Measurements from ENCODE around the gene HSBP1L1.

The HSBP1L1 gene

DNA sequence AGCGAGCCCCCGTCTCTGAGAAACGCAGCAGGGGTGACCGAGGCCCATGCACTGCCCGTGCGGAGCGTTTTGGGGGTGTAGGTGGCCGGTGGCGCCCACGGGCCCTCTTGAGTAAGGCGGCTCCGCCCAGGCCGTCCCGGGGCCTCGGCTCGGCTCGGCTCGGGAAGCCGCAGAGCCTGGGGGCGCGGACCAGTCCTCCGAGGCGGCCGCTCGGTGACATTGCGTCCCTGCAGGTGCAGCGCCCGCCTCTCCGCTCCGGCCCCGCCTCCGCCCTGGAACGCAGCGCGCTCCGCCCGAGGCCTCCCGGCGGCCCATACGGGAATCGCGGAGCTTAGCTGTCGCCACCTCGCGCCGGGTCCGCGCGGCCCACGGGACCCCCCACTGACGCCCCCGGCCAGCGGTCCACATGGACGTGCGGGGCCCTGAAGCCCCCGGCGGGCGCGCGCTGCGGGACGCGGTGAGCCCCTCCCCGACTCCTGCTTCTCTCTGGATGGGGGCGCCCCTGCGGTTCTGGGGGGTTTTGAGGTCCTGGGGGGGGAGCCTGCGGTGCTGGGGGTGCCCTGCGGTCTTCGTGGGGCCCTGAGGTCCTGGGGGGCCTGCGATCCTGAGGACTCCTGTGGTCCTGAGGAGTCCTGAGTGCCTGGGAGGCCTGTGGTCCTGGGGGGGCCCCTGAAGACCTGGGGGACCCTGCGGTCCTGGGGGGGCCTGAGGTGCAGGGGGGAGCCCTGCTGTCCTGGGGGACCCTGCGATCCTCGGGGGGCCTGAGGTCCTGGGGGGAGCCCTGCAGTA lies at the start of gene HSBP1L1:
Gene HSBP1L1 (plus strand): TSS at position 314 of the 789 bp plus-strand sequence. CDS start 93 bp downstream, at position 407.
- H3K4me1 Mint-ChIP-seq (ENCODE audit: low read depth): peaks cover 41% of the 10 kb centered on the region
- peak; percentile 78 for DNase-seq
- peaks cover 4% of the 10 kb centered on the region for H3K27me3 Mint-ChIP-seq
- H3K27ac Mint-ChIP-seq: peak within 1 kb of the TSS; percentile 84
- peak within 1 kb of the TSS; percentile 71 for H3K4me3 Mint-ChIP-seq
- no peaks in the 10 kb centered on the region for H3K9me3 Mint-ChIP-seq
- peaks cover 23% of the 10 kb centered on the region for H3K36me3 Mint-ChIP-seq (ENCODE audit: low read depth)

- Mint-ChIP-seq H3K9me3 (no peaks in the 10 kb centered on the region), H3K36me3 (ENCODE audit: low read depth) (peaks cover 56% of the 10 kb centered on the region), H3K27me3 (no peaks in the 10 kb centered on the region), H3K27ac (no peak overlapping the region), H3K4me1 (ENCODE audit: low read depth) (peaks cover 26% of the 10 kb centered on the region), H3K4me3 (no peak overlapping the region)
- no peak for DNase-seq
These were observed 49.0 kb upstream of the HSBP1L1 start for GRCh38 chr18:79915161-79916127.

DNA sequence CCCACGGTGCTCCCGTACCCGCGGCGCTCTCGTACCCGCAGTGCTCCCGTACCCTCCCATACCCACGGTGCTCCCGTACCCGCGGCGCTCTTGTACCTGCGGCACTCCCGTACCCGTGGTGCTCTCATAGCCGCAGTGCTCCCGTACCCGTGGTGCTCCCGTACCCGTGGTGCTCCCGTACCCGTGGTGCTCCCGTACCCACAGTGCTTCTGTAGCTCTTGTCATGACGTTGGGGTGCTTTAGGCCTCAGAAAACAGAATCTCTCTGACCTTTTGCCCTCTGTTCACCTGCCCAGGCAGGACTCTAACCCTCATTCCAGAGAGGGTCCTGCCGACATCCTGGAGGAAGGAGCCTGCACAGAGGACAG lies 48.3 kb upstream of the HSBP1L1 start:
- H3K9me3 Mint-ChIP-seq: no peaks in the 10 kb centered on the region
- H3K27me3 Mint-ChIP-seq: no peaks in the 10 kb centered on the region
- H3K36me3 Mint-ChIP-seq (ENCODE audit: low read depth): peaks cover 55% of the 10 kb centered on the region
- no peak overlapping the region for H3K4me3 Mint-ChIP-seq
- DNase-seq: no peak
- H3K4me1 Mint-ChIP-seq (ENCODE audit: low read depth): peaks cover 23% of the 10 kb centered on the region
- H3K27ac Mint-ChIP-seq: no peak overlapping the region

DNA sequence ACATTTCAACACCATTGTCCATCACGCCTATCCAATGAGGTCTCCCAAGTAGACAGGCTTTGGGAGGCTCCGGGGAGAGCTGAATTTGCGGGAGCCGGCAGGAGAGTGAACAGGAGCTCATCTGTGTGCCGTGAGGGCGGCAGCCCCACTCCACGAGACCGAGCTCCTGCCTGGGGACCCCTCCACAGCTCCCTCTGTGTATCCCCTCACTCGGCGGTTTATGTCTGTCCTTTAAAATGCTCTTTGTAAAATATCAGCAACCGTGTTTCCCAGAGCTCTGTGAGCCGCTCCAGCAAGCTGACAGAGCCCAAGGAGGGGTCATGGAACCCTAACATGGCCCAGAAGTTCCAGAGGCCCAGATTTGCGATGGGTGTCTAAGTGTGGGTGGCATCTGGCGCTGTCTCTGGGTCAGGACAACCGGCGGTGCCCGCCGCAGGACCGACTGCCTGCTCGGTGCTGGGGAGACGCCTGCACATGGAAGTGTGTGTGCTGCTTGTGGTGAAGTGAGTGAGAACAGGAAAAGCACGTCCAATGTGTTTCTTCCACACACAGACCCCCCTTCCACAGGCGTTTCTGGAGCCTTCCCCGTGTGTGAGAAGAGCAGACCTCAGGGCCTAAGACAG lies 47.8 kb upstream of the HSBP1L1 start:
- Mint-ChIP-seq H3K4me3 (no peak overlapping the region), H3K4me1 (ENCODE audit: low read depth) (peaks cover 23% of the 10 kb centered on the region), H3K27me3 (no peaks in the 10 kb centered on the region), H3K36me3 (ENCODE audit: low read depth) (peaks cover 55% of the 10 kb centered on the region), H3K9me3 (no peaks in the 10 kb centered on the region), H3K27ac (no peak overlapping the region)
- DNase-seq: no peak

DNA sequence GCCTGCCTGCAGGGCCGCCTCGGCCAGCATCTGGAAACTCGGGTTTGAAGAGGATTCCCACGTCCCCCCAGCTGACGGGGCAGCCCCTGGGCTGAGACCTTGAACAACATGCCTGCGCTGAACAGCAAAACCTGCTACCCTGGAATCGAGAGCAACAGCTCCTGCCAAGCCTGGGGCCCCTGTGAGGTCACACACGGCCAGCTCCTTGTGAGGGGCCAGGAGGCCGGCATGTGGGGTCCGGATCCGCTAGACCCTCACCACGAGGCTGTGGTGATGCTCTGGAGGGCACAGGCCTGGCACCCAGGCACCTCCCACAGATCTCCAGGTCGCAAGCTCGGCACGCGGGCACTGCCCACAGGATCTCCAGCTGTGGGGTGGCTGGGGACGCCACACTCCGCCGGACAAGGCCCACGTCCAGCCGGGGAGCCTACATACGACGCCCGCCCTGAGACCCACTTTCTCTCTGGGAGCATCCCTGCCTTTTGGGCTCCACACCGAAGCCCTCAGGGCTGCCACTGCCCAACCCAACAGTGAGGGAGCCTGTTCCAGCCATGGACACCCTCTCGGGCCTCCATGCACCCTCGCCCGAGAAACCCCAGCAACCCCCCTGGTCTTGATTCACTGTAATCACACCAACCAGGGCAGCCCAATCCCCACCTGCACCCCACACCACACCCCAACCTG lies 47.1 kb upstream of the HSBP1L1 start:
- Mint-ChIP-seq H3K27ac (no peak overlapping the region), H3K27me3 (no peaks in the 10 kb centered on the region), H3K4me1 (ENCODE audit: low read depth) (peaks cover 20% of the 10 kb centered on the region), H3K36me3 (ENCODE audit: low read depth) (peaks cover 56% of the 10 kb centered on the region), H3K4me3 (no peak overlapping the region), H3K9me3 (no peaks in the 10 kb centered on the region)
- peak; percentile 23 for DNase-seq

GRCh38 chr18:79917853-79918614 lies 46.4 kb upstream of the HSBP1L1 start:
- no peak overlapping the region for H3K27ac Mint-ChIP-seq

DNA sequence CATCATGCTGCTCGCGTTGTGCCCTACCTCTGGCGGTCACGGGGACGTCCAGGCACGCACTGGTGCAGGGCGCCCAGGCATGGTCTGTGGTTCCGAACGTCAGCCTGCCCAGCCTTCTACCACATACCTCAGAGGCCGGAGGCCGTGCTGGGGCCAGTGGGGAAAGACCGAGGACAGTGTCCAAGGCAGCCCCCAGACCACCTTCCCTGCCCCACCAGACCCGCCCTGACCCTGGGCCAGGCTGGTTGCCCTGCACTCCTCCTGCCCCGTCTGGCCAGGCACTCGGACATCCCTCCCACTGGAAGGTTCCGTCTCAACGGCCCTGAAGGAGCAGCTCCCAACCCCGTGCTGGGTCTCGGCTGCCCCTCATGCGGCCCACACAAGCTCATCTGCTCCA lies 45.8 kb upstream of the HSBP1L1 start:
- H3K27ac Mint-ChIP-seq: no peak overlapping the region
- no peak overlapping the region for H3K4me3 Mint-ChIP-seq
- H3K9me3 Mint-ChIP-seq: no peaks in the 10 kb centered on the region
- H3K4me1 Mint-ChIP-seq (ENCODE audit: low read depth): peaks cover 8% of the 10 kb centered on the region
- no peaks in the 10 kb centered on the region for H3K27me3 Mint-ChIP-seq
- H3K36me3 Mint-ChIP-seq (ENCODE audit: low read depth): peaks cover 52% of the 10 kb centered on the region
- DNase-seq: no peak

More at GRCh38 chr18:79917853-79918614, 46.4 kb upstream of the HSBP1L1 start:
- H3K36me3 Mint-ChIP-seq (ENCODE audit: low read depth): peaks cover 53% of the 10 kb centered on the region
- H3K4me1 Mint-ChIP-seq (ENCODE audit: low read depth): peaks cover 14% of the 10 kb centered on the region
- no peaks in the 10 kb centered on the region for H3K27me3 Mint-ChIP-seq
- H3K9me3 Mint-ChIP-seq: no peaks in the 10 kb centered on the region
- H3K4me3 Mint-ChIP-seq: no peak overlapping the region
- DNase-seq: no peak

DNA sequence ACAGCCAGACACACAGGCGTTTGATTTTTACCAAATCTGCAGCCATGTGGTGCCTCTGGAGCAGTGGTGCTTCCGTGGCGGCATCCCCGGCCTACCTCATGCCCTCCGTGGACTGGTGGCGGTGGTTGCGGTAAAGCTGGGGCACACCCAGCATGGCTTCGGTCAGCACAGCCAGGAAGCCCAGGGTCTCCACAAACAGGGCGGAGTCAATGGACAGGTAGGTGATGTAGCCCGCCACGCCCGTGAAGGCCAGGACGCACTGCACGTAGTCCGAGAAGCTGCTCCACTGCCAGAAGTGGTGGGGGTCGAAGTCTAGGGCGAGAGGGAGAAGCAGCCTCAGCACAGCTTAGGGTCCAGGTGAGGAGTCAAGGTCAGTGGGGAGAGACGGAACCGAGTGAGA lies 45.4 kb upstream of the HSBP1L1 start:
- Mint-ChIP-seq H3K36me3 (ENCODE audit: low read depth) (peaks cover 53% of the 10 kb centered on the region), H3K27ac (no peak overlapping the region), H3K4me1 (ENCODE audit: low read depth) (peaks cover 4% of the 10 kb centered on the region), H3K4me3 (no peak overlapping the region), H3K9me3 (no peaks in the 10 kb centered on the region), H3K27me3 (no peaks in the 10 kb centered on the region)
- peak; percentile 23 for DNase-seq

DNA sequence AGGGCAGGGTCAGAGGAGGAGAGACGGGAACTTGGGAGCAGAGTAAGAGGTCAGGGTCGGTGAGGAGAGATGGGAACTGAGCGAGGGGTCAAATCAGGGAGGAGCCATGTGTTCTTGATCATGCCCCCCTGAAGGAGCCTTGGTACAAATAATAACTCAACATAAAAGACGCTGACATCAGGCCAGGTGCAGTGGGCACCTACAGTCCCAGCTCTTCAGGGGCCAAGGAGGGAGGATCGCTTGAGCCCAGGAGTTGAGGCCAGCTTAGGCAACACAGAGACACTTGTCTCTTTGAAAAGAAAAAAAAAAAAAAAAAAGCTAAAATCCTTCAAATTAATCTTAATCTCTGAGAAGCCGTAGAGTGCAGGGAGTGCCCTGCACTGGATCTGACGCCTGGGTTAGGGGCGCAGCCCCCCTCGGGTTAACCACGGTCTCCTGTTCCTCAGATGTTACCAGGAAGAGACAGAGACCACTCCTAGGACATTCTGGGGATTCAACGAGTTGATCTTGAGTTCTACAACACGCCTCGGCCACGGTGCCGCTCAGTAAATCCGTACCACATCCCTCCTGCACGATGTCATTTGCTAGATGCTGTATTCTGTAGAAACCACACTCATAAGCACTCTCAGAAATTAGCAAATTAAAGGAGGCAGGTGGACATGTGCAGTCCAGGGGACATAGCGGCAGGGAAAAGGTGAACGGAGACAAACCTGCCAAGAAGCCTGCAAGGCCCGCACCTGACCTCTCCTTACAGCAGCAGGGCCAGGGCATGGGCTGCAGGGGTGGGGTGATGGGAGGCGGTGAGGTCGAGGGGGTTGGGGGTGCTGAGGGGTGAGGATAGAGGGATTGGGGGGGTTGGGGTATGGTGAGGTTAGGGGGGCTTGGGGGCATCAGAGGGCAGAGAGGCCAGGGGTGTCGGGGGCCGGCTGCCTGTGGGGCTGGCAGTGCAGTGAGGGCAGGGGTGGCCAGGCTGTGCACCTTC lies 42.2 kb upstream of the HSBP1L1 start:
- Mint-ChIP-seq H3K9me3 (no peaks in the 10 kb centered on the region), H3K27ac (no peak overlapping the region), H3K4me1 (ENCODE audit: low read depth) (no peaks in the 10 kb centered on the region), H3K27me3 (no peaks in the 10 kb centered on the region), H3K4me3 (no peak overlapping the region), H3K36me3 (ENCODE audit: low read depth) (peaks cover 56% of the 10 kb centered on the region)
- DNase-seq: peak; percentile 14

- H3K27me3 Mint-ChIP-seq: no peaks in the 10 kb centered on the region
- no peak for DNase-seq
- H3K4me1 Mint-ChIP-seq (ENCODE audit: low read depth): no peaks in the 10 kb centered on the region
- no peaks in the 10 kb centered on the region for H3K9me3 Mint-ChIP-seq
- peaks cover 55% of the 10 kb centered on the region for H3K36me3 Mint-ChIP-seq (ENCODE audit: low read depth)
- no peak overlapping the region for H3K27ac Mint-ChIP-seq
- H3K4me3 Mint-ChIP-seq: no peak overlapping the region
These were observed 41.5 kb upstream of the HSBP1L1 start for GRCh38 chr18:79922971-79923411.

DNA sequence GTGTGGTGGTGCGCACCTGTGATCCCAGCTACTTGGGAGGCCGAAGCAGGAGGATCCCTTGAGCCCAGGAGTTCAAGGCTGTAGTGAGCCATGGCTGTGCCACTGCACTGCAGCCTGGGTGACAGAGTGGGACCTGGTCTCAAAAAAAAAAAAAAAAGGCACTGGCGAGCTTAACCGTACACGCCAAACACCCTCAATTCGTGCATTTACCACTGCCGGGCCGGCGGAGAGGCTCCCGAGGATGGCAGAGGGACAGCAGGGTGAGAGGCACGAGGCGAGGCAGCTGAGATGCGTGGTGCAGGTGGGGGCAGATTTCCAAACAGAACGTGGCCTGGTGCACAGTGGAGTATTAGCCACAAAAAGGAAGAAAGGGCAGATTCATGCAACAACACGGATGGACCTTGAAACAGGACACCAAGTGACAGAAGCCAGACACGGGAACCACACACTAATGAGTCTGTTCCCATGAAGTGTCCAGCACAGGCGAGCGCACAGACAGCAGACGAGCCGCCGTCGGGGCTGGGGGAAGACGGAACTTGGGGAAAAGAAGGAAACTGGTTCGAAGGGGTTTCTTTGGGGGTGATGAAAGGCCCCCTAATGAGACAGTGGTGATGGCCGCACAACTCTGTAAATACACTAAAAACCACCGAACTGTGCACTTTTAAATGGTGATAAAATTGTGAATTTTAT lies 40.4 kb upstream of the HSBP1L1 start:
- no peak overlapping the region for H3K4me3 Mint-ChIP-seq
- DNase-seq: no peak
- H3K9me3 Mint-ChIP-seq: peaks cover 2% of the 10 kb centered on the region
- H3K27me3 Mint-ChIP-seq: no peaks in the 10 kb centered on the region
- H3K36me3 Mint-ChIP-seq (ENCODE audit: low read depth): peaks cover 60% of the 10 kb centered on the region
- H3K4me1 Mint-ChIP-seq (ENCODE audit: low read depth): no peaks in the 10 kb centered on the region
- no peak overlapping the region for H3K27ac Mint-ChIP-seq
